B cell (primary cell): ENCODE data around the gene PLD3. TPM values are rescaled to one million over a fixed set of nuclear protein-coding genes. Genes with fewer than 3 reads are reported as not detected.

Experiments used
- ATAC-seq: fragments of 200-7000 bp; cut with Tn5 transposase; one replicate; pipeline ENCODE4 v1.10.0; 2021; ENCODE audit warnings: low read depth, mild to moderate bottlenecking, moderate number of reproducible peaks, moderate library complexity
- CTCF ChIA-PET: fragments of 350-600 bp; sonication (Branson Sonifier 250); formaldehyde crosslinking; loops from one replicate; lab custom pipeline; 2021; ENCODE audit warnings: antibody characterized with exemption, inconsistent platforms; lab: Charles Lee
- POLR2A ChIA-PET: fragments of 350-600 bp; sonication (Branson Sonifier 250); formaldehyde crosslinking; loops from one replicate; lab custom pipeline; 2021; ENCODE audit warnings: antibody characterized with exemption; lab: Charles Lee
- DNase-seq: peaks from one replicate; pipeline ENCODE4 v3.0.0; 2013
- H2AFZ ChIP-seq: 2 replicates; pipeline ENCODE4 v1.6.1; 2012; ENCODE audit warnings: mild to moderate bottlenecking, low read depth, low read length; ENCODE audit not compliant: insufficient read depth, poor library complexity, severe bottlenecking
- H3K27ac ChIP-seq, 2 donors: 1 replicate in 1 of 2; 2 replicates in 1 of 2; pipeline ENCODE4 v1.5.1; 2012 to 2013; ENCODE audit warnings: low read length in 2 of 2, mild to moderate bottlenecking in 2 of 2, moderate library complexity in 1 of 2
- H3K27me3 ChIP-seq, 4 experiments: fragments of 200-600 bp in 1 of 4; sonication (generic) in 1 of 4; replicated peaks in 1 of 4; 1 replicate in 2 of 4; 2 replicates in 2 of 4; pipeline versions ENCODE4 v1.6.1 to v1.7.0; 2013 to 2016; ENCODE audit warnings: low read length in 3 of 4, mild to moderate bottlenecking in 2 of 4, mixed read lengths in 1 of 4, moderate library complexity in 1 of 4; ENCODE audit not compliant: insufficient read depth in 4 of 4, control insufficient read depth in 3 of 4; ENCODE audit errors: control extremely low read depth in 1 of 4
- H3K36me3 ChIP-seq, 2 experiments: replicated peaks in 1 of 2; 1 replicate in 1 of 2; 2 replicates in 1 of 2; pipeline versions ENCODE4 v1.6.1 to v1.7.1; 2013; ENCODE audit warnings: low read length in 1 of 2; ENCODE audit not compliant: insufficient read depth in 2 of 2, control insufficient read depth in 1 of 2; ENCODE audit errors: control extremely low read depth in 1 of 2, extremely low read depth in 1 of 2
- H3K4me1 ChIP-seq, 2 donors: fragments of 200-600 bp in 1 of 2; sonication (generic) in 1 of 2; 1 replicate in 1 of 2; 2 replicates in 1 of 2; pipeline versions ENCODE4 v1.5.1 to v1.6.1; 2013 to 2017; ENCODE audit warnings: low read length in 2 of 2; ENCODE audit not compliant: control insufficient read depth in 2 of 2, insufficient read depth in 2 of 2
- H3K4me2 ChIP-seq: replicated peaks from 2 replicates; pipeline ENCODE3; 2012; ENCODE audit warnings: mild to moderate bottlenecking, low read depth, low read length; ENCODE audit not compliant: poor library complexity, severe bottlenecking
- H3K4me3 ChIP-seq, 5 experiments: fragments of 200-600 bp in 1 of 5; sonication (generic) in 1 of 5; 1 replicate in 3 of 5; 2 replicates in 2 of 5; pipeline versions ENCODE4 v1.5.1 to v1.7.0; 2011 to 2016; ENCODE audit warnings: low read length in 4 of 5, mild to moderate bottlenecking in 4 of 5, low read depth in 2 of 5, control low read depth in 1 of 5, moderate library complexity in 1 of 5; ENCODE audit not compliant: insufficient read depth in 1 of 5; ENCODE audit errors: control extremely low read depth in 1 of 5, extremely low read depth in 1 of 5
- H3K79me2 ChIP-seq: fragments of 200-600 bp; sonication (generic); one replicate; pipeline ENCODE4 v1.6.0; 2016; ENCODE audit warnings: low read length; ENCODE audit not compliant: control insufficient read depth, insufficient read depth
- H3K9ac ChIP-seq: fragments of 200-600 bp; sonication (generic); 2 replicates; pipeline ENCODE4 v1.6.1; 2017; ENCODE audit warnings: mild to moderate bottlenecking, low read length, moderate library complexity
- H3K9me3 ChIP-seq, 3 donors: one replicate each; pipeline versions ENCODE4 v1.6.1 to v1.7.1; 2013; ENCODE audit warnings: low read length in 2 of 3; ENCODE audit not compliant: control insufficient read depth in 2 of 3, insufficient read depth in 1 of 3; ENCODE audit errors: control extremely low read depth in 1 of 3
- H4K20me1 ChIP-seq: 2 replicates; pipeline ENCODE4 v1.6.0; 2012; ENCODE audit warnings: mild to moderate bottlenecking, low read length; ENCODE audit not compliant: insufficient read depth, control insufficient read depth, poor library complexity, severe bottlenecking
- H3K27ac Mint-ChIP-seq: one replicate; pipeline ENCODE4 v1.8.0; 2021; ENCODE audit warnings: mixed read lengths
- H3K27me3 Mint-ChIP-seq: one replicate; pipeline ENCODE4 v1.8.0; 2021; ENCODE audit warnings: mixed read lengths
- H3K4me1 Mint-ChIP-seq: one replicate; pipeline ENCODE4 v1.8.0; 2021; ENCODE audit warnings: mixed read lengths
- H3K4me3 Mint-ChIP-seq: one replicate; pipeline ENCODE4 v1.8.0; 2021; ENCODE audit warnings: mixed read lengths
- H3K9me3 Mint-ChIP-seq: one replicate; pipeline ENCODE4 v1.8.0; 2022; ENCODE audit warnings: mixed read lengths; ENCODE audit not compliant: insufficient read depth
- CTCF ChIP-seq: fragments of 200-600 bp; IDR thresholded peaks from one replicate; pipeline ENCODE4 v1.8.0; 2022; ENCODE audit warnings: antibody characterized with exemption, mild to moderate bottlenecking
- EZH2 ChIP-seq: IDR thresholded peaks from 2 replicates; pipeline ENCODE4 v1.6.1; 2012; ENCODE audit warnings: borderline replicate concordance, low read depth, mild to moderate bottlenecking, moderate library complexity, low read length; ENCODE audit not compliant: insufficient read depth, poor library complexity, severe bottlenecking
- WGBS: methylation state at CpG from one replicate; pipeline ENCODE4 v1.1.5; 2013; ENCODE audit warnings: missing lambda C conversion rate; ENCODE audit not compliant: insufficient coverage; 5-methylcytosine and 5-hydroxymethylcytosine counted together
- intact Hi-C: fragments of 100-400 bp; cut with micrococcal nuclease; formaldehyde crosslinking; loops from one replicate; pipeline ENCODE4 v1.10.0; 2022
- polyA plus RNA-seq: library from polyadenylated mRNA; depleted of rRNA; stranded (reverse); fragments of >200 nt; gene quantifications from 2 replicates; pipeline ENCODE4 v1.2.3, GENCODE V29; 2012
- total RNA-seq, 2 donors: library from RNA; stranded (reverse); fragments of 120-200 nt in 1 of 2; gene quantifications; 1 replicate in 1 of 2; 2 replicates in 1 of 2; pipeline versions ENCODE4 v1.2.3 to v1.2.4, GENCODE V29; 2013 to 2022

PLD3 gene
- total and polyA plus RNA-seq, 2 donors (not counting 1 experiment from before 2014, with no cell fraction given) = 61.7 to 153 TPM

GRCh38 chr19:40322271-40322610 lies 26.3 kb upstream of the PLD3 start:
- Histone ChIP-seq H3K4me3 (no peak overlapping the region), H3K9ac (no peak overlapping the region), H3K4me2 (no peak overlapping the region), H3K4me1 (no peaks in the 10 kb centered on the region), H4K20me1 (no peaks in the 10 kb centered on the region), H3K27me3 (no peaks in the 10 kb centered on the region), H3K27ac (no peak overlapping the region), H3K79me2 (no peaks in the 10 kb centered on the region), H3K36me3 (peaks cover 0 to 53% of the 10 kb centered on the region in 2 experiments), H2AFZ (no peak overlapping the region), H3K9me3 (no peaks in the 10 kb centered on the region)
- no peaks in the 10 kb centered on the region for H3K4me1 Mint-ChIP-seq
- intact Hi-C loops = no loop called here
- no peak overlapping the region for H3K4me3 Mint-ChIP-seq
- ATAC-seq (no peak), DNase-seq (no peak)
- H3K27me3 Mint-ChIP-seq = no peaks in the 10 kb centered on the region
- POLR2A ChIA-PET = no interaction called here
- TF ChIP-seq CTCF = no peak
- WGBS = 92% methylated on average over 7 of the region's 7 CpGs
- CTCF ChIA-PET = interaction anchor here (1.0 kb wide), 1 partner anchor 17 kb away, joined by 3 read pairs; no protein-coding TSS in a partner anchor
- no peaks in the 10 kb centered on the region for H3K9me3 Mint-ChIP-seq
- H3K27ac Mint-ChIP-seq = no peak overlapping the region

GRCh38 chr19:40322951-40323615 lies 25.4 kb upstream of the PLD3 start:
- Histone ChIP-seq H3K9me3 (no peaks in the 10 kb centered on the region), H3K4me3 (no peak overlapping the region), H3K36me3 (peaks cover 0 to 61% of the 10 kb centered on the region in 2 experiments), H3K4me2 (no peak overlapping the region), H2AFZ (no peak overlapping the region), H3K9ac (no peak overlapping the region), H3K27me3 (no peaks in the 10 kb centered on the region), H3K79me2 (no peaks in the 10 kb centered on the region), H4K20me1 (no peaks in the 10 kb centered on the region), H3K4me1 (no peaks in the 10 kb centered on the region), H3K27ac (no peak overlapping the region)
- POLR2A ChIA-PET = no interaction called here
- intact Hi-C loops = no loop called here
- Mint-ChIP-seq H3K9me3 (no peaks in the 10 kb centered on the region), H3K4me1 (no peaks in the 10 kb centered on the region), H3K27me3 (no peaks in the 10 kb centered on the region), H3K27ac (no peak overlapping the region), H3K4me3 (no peak overlapping the region)
- DNase-seq (no peak), ATAC-seq (no peak)
- TF ChIP-seq CTCF (no peak), EZH2 (no peak)
- CTCF ChIA-PET = no interaction called here
- over 99% methylated on average over 14 of the region's 15 CpGs for WGBS
